Activated B cell treated with CpG ODN at 0.5 μM for 24 hours (primary cell): Measurements from ENCODE around the gene ZKSCAN5. TPM values are rescaled to one million over a fixed set of nuclear protein-coding genes. Genes with fewer than 3 reads are reported as not detected.

Experiments used
- total RNA-seq: library from RNA; stranded (reverse); gene quantifications from 2 replicates; pipeline ENCODE4 v1.2.3, GENCODE V29; 2022

ZKSCAN5 gene
- total RNA-seq, 1 donor from 2014 or later, result 10.3 TPM

Other genes starting within 250 kb of the ZKSCAN5 start
- not detected in 2 replicates for gene MYH16, start 231.8 kb upstream of the ZKSCAN5 start, total RNA-seq
- gene ARPC1A, start 178.8 kb upstream of the ZKSCAN5 start, total RNA-seq, result 47.3 and 51.6 TPM in 2 replicates
- gene ARPC1B, start 129.9 kb upstream of the ZKSCAN5 start, total RNA-seq, result 300 and 312 TPM in 2 replicates
- gene PDAP1, start 96.1 kb upstream of the ZKSCAN5 start, total RNA-seq, result 105 and 134 TPM in 2 replicates
- 93.7 and 113 TPM in 2 replicates for gene BUD31, start 95.7 kb upstream of the ZKSCAN5 start, total RNA-seq
- gene PTCD1, start 65.9 kb upstream of the ZKSCAN5 start, total RNA-seq, result 8.4 and 13.4 TPM in 2 replicates
- gene CPSF4, start 65.7 kb upstream of the ZKSCAN5 start, total RNA-seq, result 46.2 and 60.9 TPM in 2 replicates
- 248 and 334 TPM in 2 replicates for gene ATP5MF, start 38.5 kb upstream of the ZKSCAN5 start, total RNA-seq
- 24.5 and 38.3 TPM in 2 replicates for gene ZNF789, start 31.8 kb upstream of the ZKSCAN5 start, total RNA-seq
- gene ZNF394, start 4.4 kb upstream of the ZKSCAN5 start, total RNA-seq, result 61.5 and 61.7 TPM in 2 replicates
- gene FAM200A, start 47.5 kb downstream of the ZKSCAN5 start, total RNA-seq, result 9.2 and 9.3 TPM in 2 replicates
- gene ZNF655, start 54.0 kb downstream of the ZKSCAN5 start, total RNA-seq, result 98.5 and 116 TPM in 2 replicates
- gene TMEM225B, start 93.6 kb downstream of the ZKSCAN5 start, total RNA-seq, result 0.53 and 1.5 TPM in 2 replicates
- gene ZSCAN25, start 112.3 kb downstream of the ZKSCAN5 start, total RNA-seq, result 28.5 and 33.4 TPM in 2 replicates
- not detected in 2 replicates for gene CYP3A5, start 175.3 kb downstream of the ZKSCAN5 start, total RNA-seq
- gene CYP3A7, start 230.5 kb downstream of the ZKSCAN5 start, total RNA-seq, result not detected in 2 replicates